GM19351 (cell line): ENCODE measurements around the gene SHC2.
"Not testable (repeated sequence)": the region's sequence is repeated elsewhere in the genome, so short reads cannot be mapped to it uniquely, and the experiment has no call there.

Source experiments
- ATAC-seq: cut with Tn5 transposase; IDR thresholded peaks from one replicate; pipeline ENCODE4 v1.9.1; 2021; ENCODE audit warnings: mild to moderate bottlenecking, moderate library complexity; ENCODE audit not compliant: unreplicated experiment

SHC2 gene

GRCh38 chr19:447816-448560, 12.8 kb downstream of the SHC2 start:
- ATAC-seq: no peak

GRCh38 chr19:447064-447426, 13.8 kb downstream of the SHC2 start:
- no peak for ATAC-seq

GRCh38 chr19:444677-445210, 16.1 kb downstream of the SHC2 start:
- ATAC-seq: no peak

GRCh38 chr19:443005-443404, 17.8 kb downstream of the SHC2 start:
- ATAC-seq: no peak

GRCh38 chr19:442085-442484, 18.7 kb downstream of the SHC2 start:
- no peak for ATAC-seq

DNA sequence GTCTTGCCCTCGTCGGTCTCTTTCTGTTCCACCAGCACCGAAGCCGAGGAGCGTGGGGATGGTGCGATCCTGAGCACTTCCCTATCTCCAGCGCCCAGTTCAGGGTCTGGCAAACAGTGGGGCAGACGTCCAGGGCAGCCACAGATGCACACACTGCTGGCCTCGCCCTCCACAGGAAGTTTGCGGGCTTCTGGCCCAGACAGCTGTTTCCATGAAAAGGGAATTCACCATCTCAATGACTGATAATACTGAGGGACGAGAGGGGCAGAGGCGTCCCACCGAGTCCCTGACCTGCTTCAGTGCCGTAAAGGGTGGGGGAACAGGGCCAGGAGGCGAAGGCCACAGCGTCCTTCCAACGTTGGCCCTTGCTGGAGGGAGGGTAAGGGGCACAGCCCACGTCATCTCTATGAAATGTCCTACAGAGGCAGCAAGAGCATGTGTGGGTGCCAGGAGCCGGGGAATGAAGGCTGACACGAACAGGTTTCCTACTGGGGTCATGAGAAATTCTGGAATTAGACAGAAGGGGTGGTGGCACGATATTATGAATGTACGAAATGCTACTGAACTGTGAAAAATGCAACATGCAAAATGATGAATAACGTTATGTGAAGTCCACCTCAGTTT, 19.5 kb downstream of the SHC2 start:
- ATAC-seq: no peak

DNA sequence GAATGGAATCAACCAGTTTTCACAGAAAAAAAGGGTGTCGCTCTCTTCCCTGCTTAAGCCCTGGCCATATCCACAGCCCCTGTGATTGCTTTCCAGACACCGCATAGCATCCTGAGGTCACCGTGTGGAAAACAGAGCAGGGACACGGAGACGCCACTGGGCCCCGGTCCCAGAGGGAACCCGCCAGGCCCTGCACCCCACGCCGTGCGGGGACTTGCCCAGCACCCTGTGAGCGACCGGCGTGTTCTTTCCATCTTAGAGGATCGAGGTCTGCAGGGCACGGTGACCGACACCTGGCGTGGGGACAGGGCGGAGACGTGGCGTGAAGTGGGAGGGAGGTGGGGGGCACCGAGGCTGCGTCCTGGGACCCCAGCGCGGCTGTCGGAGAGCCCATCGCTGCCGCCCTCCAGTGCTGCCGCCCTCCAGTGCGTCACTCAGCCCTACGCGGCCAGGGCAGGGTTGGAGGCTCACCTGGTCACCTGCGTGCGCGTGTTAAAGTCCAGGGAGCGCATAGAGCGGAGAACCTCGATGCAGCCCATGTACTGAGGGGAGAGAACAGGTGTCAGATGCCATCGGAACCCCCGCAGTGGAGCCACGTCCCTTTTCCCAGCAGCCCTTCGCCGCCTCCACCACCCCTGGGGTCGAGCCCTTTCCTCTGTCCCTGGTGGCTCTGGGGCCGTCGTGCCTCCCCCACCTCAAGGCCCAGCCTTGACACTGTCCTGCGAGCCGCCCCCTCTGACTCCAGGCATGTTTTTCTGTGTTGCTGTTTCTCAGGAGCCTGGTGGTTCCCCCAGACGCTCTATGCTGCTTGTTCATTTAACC, 20.2 kb downstream of the SHC2 start:
- ATAC-seq: no peak

GRCh38 chr19:439167-439900, 21.5 kb downstream of the SHC2 start:
- ATAC-seq: no peak

DNA sequence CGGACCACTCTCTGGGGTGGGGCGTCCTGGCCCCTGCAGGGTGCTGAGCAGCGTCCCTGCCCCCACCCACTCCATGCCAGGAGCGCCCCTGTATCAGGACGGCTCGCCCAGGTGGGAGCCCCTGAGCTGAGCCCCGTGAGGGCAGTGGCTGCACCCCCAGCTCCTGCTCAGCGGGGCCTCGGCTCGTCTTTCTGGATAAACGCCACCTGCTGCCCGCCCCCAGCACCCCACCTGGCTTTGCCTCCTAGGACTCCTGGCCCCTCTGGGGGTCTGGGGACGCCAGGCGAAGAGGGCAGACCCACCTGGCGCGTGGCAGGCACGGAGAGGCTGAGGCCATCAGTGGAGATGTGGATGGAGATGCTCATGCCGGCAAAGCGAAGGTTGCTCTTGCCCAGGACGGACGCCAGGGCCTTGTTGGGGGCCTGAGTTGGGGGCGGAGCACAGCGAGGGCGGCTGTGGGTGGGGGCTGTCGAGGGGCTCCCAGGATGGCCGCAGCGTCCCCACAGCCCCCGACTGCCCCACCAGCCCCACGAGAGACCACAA, 22.3 kb downstream of the SHC2 start:
- ATAC-seq: no peak

- no peak for ATAC-seq
These were observed 23.8 kb downstream of the SHC2 start for GRCh38 chr19:437041-437440.

DNA sequence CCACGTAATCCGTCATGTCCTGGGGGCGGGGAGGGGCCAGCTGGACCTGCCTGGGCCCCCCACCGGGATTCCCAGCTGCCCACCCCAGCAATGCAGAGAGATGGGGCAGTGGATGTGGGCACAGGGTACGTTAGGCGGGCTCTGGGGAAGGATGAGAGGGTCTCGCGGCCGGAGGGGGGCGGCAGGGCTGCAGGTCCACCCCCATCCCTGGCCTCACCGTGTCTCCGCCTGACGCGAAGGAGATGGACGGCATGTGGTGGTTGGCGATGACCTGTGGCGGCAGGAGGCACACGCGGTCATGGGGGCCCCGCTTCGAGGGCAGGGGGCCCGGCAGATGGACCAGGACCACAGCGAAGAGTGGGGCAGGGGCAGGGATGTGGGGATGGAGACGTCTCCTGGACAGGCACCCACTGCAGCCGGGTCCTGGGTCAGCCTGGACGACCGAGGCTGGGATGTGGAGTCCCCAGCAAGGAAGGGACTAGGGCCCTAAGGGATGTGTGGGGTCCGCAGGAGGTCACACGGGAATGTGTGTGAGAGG, 24.4 kb downstream of the SHC2 start:
- no peak for ATAC-seq

- ATAC-seq: no peak
These were observed 25.0 kb downstream of the SHC2 start for GRCh38 chr19:435707-436412.

- no peak for ATAC-seq
These were observed 25.7 kb downstream of the SHC2 start for GRCh38 chr19:435056-435706.

DNA sequence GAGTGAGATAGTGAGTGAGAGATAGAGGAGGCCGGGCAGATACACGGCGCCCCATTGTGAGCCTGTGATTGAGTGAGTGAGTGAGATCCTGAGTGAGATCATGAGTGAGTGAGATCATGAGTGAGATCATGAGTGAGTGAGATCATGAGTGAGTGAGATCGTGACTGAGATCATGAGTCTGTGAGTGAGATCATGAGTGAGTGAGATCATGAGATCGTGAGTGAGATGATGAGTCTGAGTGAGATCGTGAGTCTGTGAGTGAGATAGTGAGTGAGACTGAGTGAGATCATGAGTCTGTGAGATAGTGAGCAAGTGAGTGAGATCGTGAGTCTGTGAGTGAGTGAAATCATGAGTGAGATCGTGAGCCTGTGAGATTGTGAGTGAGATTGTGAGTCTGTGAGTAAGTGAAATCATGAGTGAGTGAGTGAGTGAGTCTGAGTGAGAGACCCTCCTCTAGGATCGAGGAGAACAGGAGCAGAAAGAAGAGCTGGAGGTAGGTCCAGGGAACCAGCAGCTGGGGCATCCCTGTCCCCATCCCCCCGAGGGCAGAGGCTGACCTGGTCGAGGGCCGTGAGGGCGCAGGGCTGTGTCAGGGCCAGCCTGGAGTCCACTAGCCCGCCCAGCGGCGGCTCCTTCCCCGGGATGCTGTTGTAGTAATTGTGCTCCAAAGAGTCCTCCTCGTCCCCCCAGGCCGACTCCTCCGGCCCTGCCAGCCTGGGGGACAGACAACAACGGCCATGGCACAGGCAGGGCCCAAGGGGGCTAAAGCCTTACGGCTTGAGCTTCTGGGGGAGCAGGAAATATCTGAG, 26.5 kb downstream of the SHC2 start:
- ATAC-seq: no peak

GRCh38 chr19:430701-431100, 30.1 kb downstream of the SHC2 start:
- no peak for ATAC-seq

GRCh38 chr19:428149-428548, 32.7 kb downstream of the SHC2 start:
- ATAC-seq: no peak

DNA sequence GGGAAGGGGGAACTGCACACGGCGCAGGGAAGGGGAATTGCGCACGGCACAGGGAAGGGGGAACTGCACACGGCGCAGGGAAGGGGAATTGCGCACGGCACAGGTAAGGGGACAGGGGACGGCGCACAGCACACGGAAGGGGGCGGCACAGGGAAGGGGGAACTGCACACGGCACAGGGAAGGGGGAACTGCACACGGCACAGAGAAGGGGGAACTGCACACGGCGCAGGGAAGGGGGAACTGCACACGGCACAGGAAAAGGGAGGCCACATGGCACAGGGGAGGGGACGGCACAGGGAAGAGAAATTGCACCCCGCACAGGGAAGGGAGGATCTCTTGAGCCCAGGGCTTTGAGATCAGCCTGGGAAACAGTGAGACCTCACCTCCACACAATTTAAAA, 33.2 kb downstream of the SHC2 start:
- not testable (repeated sequence) for ATAC-seq

DNA sequence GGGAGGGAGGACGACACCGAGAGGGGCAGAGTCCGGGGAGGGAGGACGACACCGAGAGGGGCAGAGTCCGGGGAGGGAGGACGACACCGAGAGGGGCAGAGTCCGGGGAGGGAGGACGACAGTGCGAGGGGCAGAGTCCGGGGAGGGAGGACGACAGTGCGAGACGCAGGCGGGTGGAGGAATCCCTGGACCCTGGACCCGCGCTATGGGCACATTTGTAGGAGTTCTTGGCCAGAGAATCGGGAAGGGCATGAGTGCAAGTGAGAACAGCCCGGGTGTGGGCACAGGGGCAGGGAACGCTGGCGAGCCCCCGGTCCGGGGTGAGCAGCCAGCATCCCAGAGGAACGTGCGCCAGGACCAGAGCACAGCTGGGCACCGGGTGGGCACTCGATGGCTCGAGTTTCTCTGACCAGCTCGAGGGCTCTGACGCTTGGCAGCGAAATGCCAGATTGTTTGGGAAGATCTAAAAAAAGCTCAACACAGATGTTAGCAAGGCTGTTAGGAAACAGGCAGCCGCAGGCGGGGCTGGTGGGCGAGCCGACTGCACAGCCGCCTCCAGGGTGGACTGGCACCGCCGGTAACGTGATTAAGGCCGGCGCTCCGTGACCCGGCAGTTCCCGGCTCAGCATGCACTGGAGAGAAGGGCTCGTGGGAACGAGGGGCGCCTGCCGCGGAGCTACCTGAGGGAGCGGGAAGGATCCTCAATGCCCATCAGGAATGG, 33.9 kb downstream of the SHC2 start:
- no peak for ATAC-seq
